Adipocyte (in vitro differentiated cells): ENCODE data around the gene CCND1.

Experiments
- DNase-seq: peaks from one replicate; pipeline ENCODE4 v3.0.0-alpha.2; 2015; ENCODE audit warnings: low read depth
- H3K27me3 ChIP-seq: replicated peaks from 2 replicates; pipeline ENCODE4 v1.7.0; 2013; ENCODE audit warnings: mild to moderate bottlenecking, low read length, moderate library complexity; ENCODE audit not compliant: control insufficient read depth, insufficient read depth
- H3K36me3 ChIP-seq: 2 replicates; pipeline ENCODE4 v1.7.0; 2013; ENCODE audit warnings: low read length, mild to moderate bottlenecking, moderate library complexity; ENCODE audit not compliant: control insufficient read depth, insufficient read depth, severe bottlenecking
- H3K4me1 ChIP-seq: 2 replicates; pipeline ENCODE4 v1.7.0; 2013; ENCODE audit warnings: mild to moderate bottlenecking, low read length, moderate library complexity; ENCODE audit not compliant: control insufficient read depth, insufficient read depth
- H3K4me3 ChIP-seq: 2 replicates; pipeline ENCODE4 v1.7.0; 2013; ENCODE audit warnings: mild to moderate bottlenecking, low read length, moderate library complexity
- H3K9ac ChIP-seq: 2 replicates; pipeline ENCODE4 v1.7.0; 2013; ENCODE audit warnings: mild to moderate bottlenecking, low read length, moderate library complexity
- H3K9me3 ChIP-seq: 2 replicates; pipeline ENCODE4 v1.7.0; 2013; ENCODE audit warnings: mild to moderate bottlenecking, low read length, moderate library complexity; ENCODE audit not compliant: control insufficient read depth

Gene CCND1

DNA sequence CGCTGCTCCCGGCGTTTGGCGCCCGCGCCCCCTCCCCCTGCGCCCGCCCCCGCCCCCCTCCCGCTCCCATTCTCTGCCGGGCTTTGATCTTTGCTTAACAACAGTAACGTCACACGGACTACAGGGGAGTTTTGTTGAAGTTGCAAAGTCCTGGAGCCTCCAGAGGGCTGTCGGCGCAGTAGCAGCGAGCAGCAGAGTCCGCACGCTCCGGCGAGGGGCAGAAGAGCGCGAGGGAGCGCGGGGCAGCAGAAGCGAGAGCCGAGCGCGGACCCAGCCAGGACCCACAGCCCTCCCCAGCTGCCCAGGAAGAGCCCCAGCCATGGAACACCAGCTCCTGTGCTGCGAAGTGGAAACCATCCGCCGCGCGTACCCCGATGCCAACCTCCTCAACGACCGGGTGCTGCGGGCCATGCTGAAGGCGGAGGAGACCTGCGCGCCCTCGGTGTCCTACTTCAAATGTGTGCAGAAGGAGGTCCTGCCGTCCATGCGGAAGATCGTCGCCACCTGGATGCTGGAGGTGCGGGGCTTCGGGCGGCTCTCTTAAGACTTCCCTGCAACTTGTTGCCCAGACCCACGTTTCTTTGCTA, at the start of gene CCND1:
Gene CCND1 (plus strand): TSS at position 162 of the 587 bp plus-strand sequence. CDS start 158 bp downstream, at position 320.
- peak; percentile 94 for DNase-seq
- no peaks in the 10 kb centered on the region for H3K27me3 ChIP-seq
- H3K4me1 ChIP-seq = peaks cover 43% of the 10 kb centered on the region
- peak within 1 kb of the TSS; percentile 93 for H3K9ac ChIP-seq
- no peaks in the 10 kb centered on the region for H3K9me3 ChIP-seq
- H3K4me3 ChIP-seq = peak within 1 kb of the TSS; percentile 99
- peaks cover 19% of the 10 kb centered on the region for H3K36me3 ChIP-seq

DNA sequence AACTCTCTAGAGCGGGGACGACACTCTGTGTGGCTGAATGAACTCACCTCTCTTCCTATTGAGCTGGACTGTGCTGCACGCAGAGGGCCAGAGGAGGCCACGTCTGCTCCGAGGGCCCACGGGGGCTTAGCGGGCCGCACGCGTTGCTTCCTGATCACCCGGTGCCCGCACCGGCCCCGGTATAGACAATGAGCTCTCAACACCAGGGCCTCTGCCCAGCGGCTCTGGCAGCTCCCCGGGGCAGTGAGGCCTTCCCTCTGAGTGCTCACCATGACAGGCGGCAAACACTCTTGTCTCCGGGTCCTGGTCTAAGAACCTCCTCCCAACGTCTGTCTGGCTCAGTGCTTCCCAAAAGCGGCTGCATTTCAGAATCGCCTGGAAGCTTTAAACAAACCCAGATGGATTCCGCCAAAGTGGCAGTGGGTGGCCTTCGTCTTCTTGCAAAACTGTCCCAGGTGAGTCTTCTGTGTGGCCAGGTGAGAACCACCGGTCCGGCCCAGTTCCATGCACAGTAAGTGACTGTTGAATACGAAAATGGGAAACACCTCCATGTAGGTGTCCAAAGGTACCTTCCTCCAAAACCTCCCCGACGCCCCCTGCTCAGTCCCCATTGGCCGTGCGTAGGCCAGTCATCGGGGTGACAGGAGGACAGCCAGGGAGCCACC, 47.8 kb upstream of the CCND1 start:
- no peaks in the 10 kb centered on the region for H3K4me1 ChIP-seq
- no peaks in the 10 kb centered on the region for H3K27me3 ChIP-seq
- H3K9me3 ChIP-seq = peaks cover 11% of the 10 kb centered on the region
- H3K9ac ChIP-seq = no peak overlapping the region
- no peaks in the 10 kb centered on the region for H3K36me3 ChIP-seq
- no peak for DNase-seq
- no peak overlapping the region for H3K4me3 ChIP-seq

DNA sequence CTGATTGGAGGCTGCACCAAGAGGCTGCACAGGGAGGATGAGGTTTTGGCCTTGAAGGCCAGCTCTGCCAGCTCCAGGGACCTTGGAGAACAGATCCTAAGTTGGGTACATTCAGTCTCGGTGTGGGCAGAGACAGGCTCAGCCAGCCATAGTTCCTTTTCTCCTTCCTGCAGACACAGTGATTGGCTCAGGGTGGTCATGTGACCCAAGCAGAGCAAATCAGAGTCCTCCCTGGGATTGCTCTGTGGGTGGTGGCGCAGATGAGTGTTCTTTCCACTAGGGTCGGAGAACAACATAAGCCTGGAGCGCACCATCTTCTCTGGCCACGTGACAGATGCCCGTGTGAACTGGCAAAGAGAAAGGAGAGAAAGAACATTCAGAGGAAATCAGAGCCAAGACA, 47.1 kb upstream of the CCND1 start:
- Histone ChIP-seq H3K4me3 (no peak overlapping the region), H3K9me3 (peaks cover 11% of the 10 kb centered on the region), H3K4me1 (no peaks in the 10 kb centered on the region), H3K36me3 (no peaks in the 10 kb centered on the region), H3K9ac (no peak overlapping the region), H3K27me3 (no peaks in the 10 kb centered on the region)
- no peak for DNase-seq

DNA sequence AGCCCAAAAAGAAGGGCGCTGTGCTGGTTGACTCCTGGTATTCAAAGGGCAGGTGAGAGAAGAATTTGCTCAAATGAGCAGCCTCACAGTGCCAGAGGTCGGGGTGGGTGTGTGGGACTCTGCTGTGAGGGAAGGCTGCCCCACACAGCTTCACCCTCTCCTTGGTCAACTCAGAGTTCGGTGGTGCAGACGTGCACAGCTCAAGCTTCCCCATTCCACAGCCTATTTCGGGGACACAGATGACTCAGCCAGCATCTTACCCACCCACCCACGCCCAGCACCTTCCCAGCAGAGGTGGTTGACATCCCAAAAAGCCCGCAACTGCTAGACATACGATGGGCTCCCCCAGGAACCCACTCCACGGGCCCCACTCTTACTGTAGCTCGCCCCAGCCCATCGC, 46.5 kb upstream of the CCND1 start:
- Histone ChIP-seq H3K36me3 (no peaks in the 10 kb centered on the region), H3K27me3 (no peaks in the 10 kb centered on the region), H3K9ac (no peak overlapping the region), H3K9me3 (peaks cover 11% of the 10 kb centered on the region), H3K4me1 (no peaks in the 10 kb centered on the region), H3K4me3 (no peak overlapping the region)
- no peak for DNase-seq

DNA sequence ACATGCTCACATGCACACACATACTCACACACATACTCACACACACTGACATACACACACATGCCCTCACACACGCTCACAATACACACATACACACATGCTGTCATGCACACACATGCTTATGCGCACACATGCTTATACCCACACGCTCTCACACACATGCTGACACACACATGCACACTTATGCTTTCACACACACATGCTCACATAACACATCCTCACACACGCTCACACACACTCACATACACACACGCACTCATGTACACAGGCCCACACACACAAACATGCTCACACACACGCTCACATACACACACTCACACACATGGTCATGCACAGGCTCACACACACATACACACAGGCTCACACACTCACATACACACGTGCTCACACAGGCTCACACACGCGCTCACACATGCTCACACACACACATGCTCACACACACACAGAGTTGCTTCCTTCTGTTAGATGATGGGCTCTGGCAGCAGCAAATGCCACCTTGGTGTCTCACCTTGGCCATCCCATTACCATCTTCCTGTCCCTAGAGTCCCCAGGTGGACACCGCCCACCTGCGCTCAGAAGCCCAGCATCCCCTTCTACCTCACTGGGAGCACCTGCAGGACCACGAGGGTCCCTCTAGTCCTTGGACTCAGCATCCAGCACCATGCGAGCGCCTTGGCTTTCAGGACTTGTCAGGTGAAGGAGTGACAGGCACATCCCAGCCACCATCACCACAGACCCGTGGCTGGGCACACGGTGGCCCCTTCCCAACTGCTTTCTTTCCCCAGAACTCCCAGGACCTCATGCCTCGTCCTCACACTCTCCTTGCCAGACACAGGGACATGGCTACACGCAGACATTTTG, 44.9 kb upstream of the CCND1 start:
- no peak for DNase-seq

DNA sequence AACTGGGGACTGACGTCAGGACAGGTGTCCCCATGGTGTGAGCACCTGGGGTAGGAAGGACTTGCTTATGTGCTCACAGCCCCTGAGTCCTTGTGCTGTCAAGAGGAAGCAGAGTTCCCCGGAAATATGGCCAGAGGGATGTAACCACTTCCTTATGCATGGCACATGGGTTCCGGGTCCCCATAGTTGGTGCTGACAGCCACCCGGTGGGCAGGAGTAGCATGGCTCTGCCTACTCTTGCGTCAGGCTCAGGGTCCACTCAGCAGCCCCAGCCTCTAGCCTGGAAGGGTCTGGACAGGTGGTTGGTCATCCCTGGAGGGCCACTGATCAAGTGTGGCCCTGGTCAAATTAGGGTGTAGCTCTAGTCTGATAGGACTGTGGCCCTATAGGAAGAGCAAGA, 42.8 kb upstream of the CCND1 start:
- no peak overlapping the region for H3K4me3 ChIP-seq
- H3K4me1 ChIP-seq = no peaks in the 10 kb centered on the region
- no peaks in the 10 kb centered on the region for H3K36me3 ChIP-seq
- H3K9me3 ChIP-seq = peaks cover 13% of the 10 kb centered on the region
- H3K27me3 ChIP-seq = peaks cover 19% of the 10 kb centered on the region
- DNase-seq = no peak
- no peak overlapping the region for H3K9ac ChIP-seq

More for the DNA sequence above, 44.9 kb upstream of the CCND1 start:
- Histone ChIP-seq H3K4me3 (no peak overlapping the region), H3K9ac (no peak overlapping the region), H3K36me3 (no peaks in the 10 kb centered on the region), H3K27me3 (no peaks in the 10 kb centered on the region), H3K4me1 (no peaks in the 10 kb centered on the region), H3K9me3 (peaks cover 11% of the 10 kb centered on the region)

DNA sequence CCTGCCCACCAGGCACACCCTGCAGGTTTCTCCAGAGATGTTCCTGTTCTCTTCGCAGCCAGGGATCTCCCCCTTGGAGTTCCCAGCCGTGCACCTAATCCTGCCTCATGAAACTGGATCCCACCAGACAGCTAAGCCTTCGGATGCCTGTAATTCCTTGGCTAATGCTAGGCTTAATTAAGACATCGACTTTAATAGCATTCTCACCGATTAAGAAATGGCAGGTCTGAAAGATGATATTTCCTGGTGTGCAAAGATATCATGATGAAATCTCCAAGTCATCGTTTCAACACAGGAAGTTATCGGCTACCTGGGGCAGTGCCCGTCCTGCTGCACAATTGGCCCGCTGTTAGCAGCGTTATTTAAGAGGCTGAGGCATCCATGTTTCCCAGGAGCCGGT, 41.5 kb upstream of the CCND1 start:
- no peaks in the 10 kb centered on the region for H3K36me3 ChIP-seq
- peaks cover 32% of the 10 kb centered on the region for H3K27me3 ChIP-seq
- H3K9ac ChIP-seq = no peak overlapping the region
- H3K4me3 ChIP-seq = no peak overlapping the region
- no peaks in the 10 kb centered on the region for H3K4me1 ChIP-seq
- no peak for DNase-seq
- H3K9me3 ChIP-seq = peaks cover 13% of the 10 kb centered on the region

GRCh38 chr11:69600001-69600400, 41.0 kb upstream of the CCND1 start:
- Histone ChIP-seq H3K27me3 (peaks cover 35% of the 10 kb centered on the region), H3K36me3 (no peaks in the 10 kb centered on the region), H3K4me3 (no peak overlapping the region), H3K9ac (no peak overlapping the region), H3K4me1 (no peaks in the 10 kb centered on the region), H3K9me3 (peaks cover 13% of the 10 kb centered on the region)
- no peak for DNase-seq

- no peaks in the 10 kb centered on the region for H3K36me3 ChIP-seq
- H3K9me3 ChIP-seq = peaks cover 9% of the 10 kb centered on the region
- H3K9ac ChIP-seq = no peak overlapping the region
- H3K4me1 ChIP-seq = no peaks in the 10 kb centered on the region
- no peak for DNase-seq
- H3K27me3 ChIP-seq = peaks cover 47% of the 10 kb centered on the region
- no peak overlapping the region for H3K4me3 ChIP-seq
Measured at GRCh38 chr11:69601011-69601975, 39.7 kb upstream of the CCND1 start.

- no peaks in the 10 kb centered on the region for H3K4me1 ChIP-seq
- peaks cover 51% of the 10 kb centered on the region for H3K27me3 ChIP-seq
- H3K4me3 ChIP-seq = no peak overlapping the region
- H3K36me3 ChIP-seq = no peaks in the 10 kb centered on the region
- no peak overlapping the region for H3K9ac ChIP-seq
- DNase-seq = no peak
- peaks cover 13% of the 10 kb centered on the region for H3K9me3 ChIP-seq
Measured at GRCh38 chr11:69603111-69603836, 37.7 kb upstream of the CCND1 start.
